Ishikawa (cell line): ENCODE data around the gene COMMD8.

Experiments used
- CEBPB ChIP-seq: IDR thresholded peaks from 2 replicates; pipeline ENCODE4 v1.6.1; 2012
- CREB1 ChIP-seq: IDR thresholded peaks from 2 replicates; pipeline ENCODE4 v1.6.1; 2012; ENCODE audit warnings: low read depth
- EGR1 ChIP-seq: IDR thresholded peaks from 2 replicates; pipeline ENCODE4 v1.6.1; 2012
- EP300 ChIP-seq: IDR thresholded peaks from 2 replicates; pipeline ENCODE4 v1.6.1; 2012; ENCODE audit warnings: borderline replicate concordance
- FOXM1 ChIP-seq: IDR thresholded peaks from 2 replicates; pipeline ENCODE4 v1.6.1; 2012; ENCODE audit warnings: low read depth, borderline replicate concordance
- NFIC ChIP-seq: IDR thresholded peaks from 2 replicates; pipeline ENCODE4 v1.6.1; 2012
- RAD21 ChIP-seq: IDR thresholded peaks from 2 replicates; pipeline ENCODE4 v1.6.1; 2012; ENCODE audit warnings: low read depth
- TAF1 ChIP-seq: IDR thresholded peaks from 2 replicates; pipeline ENCODE4 v1.6.1; 2012; ENCODE audit warnings: low read depth, mild to moderate bottlenecking
- TCF12 ChIP-seq: IDR thresholded peaks from 2 replicates; pipeline ENCODE4 v1.6.1; 2012; ENCODE audit warnings: low read depth
- TEAD4 ChIP-seq: IDR thresholded peaks from 2 replicates; pipeline ENCODE4 v1.6.1; 2012
- YY1 ChIP-seq: IDR thresholded peaks from 2 replicates; pipeline ENCODE4 v1.6.1; 2012; ENCODE audit warnings: low read depth
- ZBTB7A ChIP-seq: IDR thresholded peaks from 2 replicates; pipeline ENCODE4 v1.6.1; 2012; ENCODE audit warnings: low read depth
- TF ChIP-seq, protein P1 (sequence below): IDR thresholded peaks from 2 replicates; pipeline ENCODE4 v1.6.1; 2012
- TF ChIP-seq, protein P2 (sequence below): IDR thresholded peaks from 2 replicates; pipeline ENCODE4 v1.6.1; 2012; ENCODE audit warnings: low read depth, mild to moderate bottlenecking
- TF ChIP-seq, protein P3 (sequence below): IDR thresholded peaks from 2 replicates; pipeline ENCODE4 v1.6.1; 2012

Gene COMMD8

DNA sequence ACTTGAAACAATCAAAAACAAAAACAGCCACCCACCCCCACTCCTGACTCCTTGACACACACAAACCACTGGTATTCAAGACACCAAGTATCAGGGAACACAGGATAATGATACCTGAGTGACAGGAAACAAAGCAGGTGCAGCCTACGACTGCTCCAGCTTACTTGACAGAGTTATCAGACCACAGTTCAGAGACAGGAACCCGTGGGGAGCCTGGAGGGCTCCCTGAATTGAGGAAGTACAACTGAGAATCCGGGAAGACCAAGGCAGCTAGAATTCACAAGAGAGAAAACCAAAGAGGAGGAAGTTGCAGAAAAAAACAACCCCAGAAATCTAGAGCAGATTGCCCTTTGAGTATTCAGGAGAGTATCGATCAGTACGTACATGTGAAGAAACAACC, 20.5 kb downstream of the COMMD8 start:
- TF ChIP-seq CREB1, result no peak
- no peak for TF ChIP-seq TAF1
- no peak for TF ChIP-seq TEAD4
- TF ChIP-seq RAD21, result no peak
- no peak for TF ChIP-seq TCF12
- TF ChIP-seq EP300, result no peak
- no peak for TF ChIP-seq EGR1

DNA sequence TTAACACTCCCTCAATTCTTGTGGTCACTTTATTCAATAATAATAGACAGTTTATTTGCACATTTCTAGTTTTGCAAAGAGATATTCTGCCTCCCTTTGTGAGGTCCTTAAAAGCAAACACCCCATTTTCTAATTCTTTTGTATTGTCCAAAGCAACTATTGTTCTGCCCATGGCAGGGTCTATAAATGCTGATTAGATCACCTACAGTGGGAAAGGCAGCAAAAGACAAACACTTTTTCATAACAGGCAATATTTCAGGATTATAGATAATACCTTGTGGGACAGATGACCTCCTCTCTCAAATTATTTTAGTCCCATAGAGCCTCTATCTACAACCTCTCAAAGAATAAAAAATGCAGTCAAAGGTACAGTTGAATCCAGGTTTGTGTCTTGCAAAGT, 28.6 kb downstream of the COMMD8 start:
- TF ChIP-seq CREB1 (no peak), FOXM1 (no peak), TEAD4 (no peak), ZBTB7A (no peak), EP300 (no peak), TCF12 (no peak), CEBPB (no peak), RAD21 (no peak), YY1 (no peak), NFIC (no peak), EGR1 (no peak), TAF1 (no peak)
- TF ChIP-seq, protein P1, sequence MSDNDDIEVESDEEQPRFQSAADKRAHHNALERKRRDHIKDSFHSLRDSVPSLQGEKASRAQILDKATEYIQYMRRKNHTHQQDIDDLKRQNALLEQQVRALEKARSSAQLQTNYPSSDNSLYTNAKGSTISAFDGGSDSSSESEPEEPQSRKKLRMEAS, result no peak
- TF ChIP-seq, protein P2, sequence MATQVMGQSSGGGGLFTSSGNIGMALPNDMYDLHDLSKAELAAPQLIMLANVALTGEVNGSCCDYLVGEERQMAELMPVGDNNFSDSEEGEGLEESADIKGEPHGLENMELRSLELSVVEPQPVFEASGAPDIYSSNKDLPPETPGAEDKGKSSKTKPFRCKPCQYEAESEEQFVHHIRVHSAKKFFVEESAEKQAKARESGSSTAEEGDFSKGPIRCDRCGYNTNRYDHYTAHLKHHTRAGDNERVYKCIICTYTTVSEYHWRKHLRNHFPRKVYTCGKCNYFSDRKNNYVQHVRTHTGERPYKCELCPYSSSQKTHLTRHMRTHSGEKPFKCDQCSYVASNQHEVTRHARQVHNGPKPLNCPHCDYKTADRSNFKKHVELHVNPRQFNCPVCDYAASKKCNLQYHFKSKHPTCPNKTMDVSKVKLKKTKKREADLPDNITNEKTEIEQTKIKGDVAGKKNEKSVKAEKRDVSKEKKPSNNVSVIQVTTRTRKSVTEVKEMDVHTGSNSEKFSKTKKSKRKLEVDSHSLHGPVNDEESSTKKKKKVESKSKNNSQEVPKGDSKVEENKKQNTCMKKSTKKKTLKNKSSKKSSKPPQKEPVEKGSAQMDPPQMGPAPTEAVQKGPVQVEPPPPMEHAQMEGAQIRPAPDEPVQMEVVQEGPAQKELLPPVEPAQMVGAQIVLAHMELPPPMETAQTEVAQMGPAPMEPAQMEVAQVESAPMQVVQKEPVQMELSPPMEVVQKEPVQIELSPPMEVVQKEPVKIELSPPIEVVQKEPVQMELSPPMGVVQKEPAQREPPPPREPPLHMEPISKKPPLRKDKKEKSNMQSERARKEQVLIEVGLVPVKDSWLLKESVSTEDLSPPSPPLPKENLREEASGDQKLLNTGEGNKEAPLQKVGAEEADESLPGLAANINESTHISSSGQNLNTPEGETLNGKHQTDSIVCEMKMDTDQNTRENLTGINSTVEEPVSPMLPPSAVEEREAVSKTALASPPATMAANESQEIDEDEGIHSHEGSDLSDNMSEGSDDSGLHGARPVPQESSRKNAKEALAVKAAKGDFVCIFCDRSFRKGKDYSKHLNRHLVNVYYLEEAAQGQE, result no peak
- TF ChIP-seq, protein P3, sequence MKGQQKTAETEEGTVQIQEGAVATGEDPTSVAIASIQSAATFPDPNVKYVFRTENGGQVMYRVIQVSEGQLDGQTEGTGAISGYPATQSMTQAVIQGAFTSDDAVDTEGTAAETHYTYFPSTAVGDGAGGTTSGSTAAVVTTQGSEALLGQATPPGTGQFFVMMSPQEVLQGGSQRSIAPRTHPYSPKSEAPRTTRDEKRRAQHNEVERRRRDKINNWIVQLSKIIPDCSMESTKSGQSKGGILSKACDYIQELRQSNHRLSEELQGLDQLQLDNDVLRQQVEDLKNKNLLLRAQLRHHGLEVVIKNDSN, result no peak

DNA sequence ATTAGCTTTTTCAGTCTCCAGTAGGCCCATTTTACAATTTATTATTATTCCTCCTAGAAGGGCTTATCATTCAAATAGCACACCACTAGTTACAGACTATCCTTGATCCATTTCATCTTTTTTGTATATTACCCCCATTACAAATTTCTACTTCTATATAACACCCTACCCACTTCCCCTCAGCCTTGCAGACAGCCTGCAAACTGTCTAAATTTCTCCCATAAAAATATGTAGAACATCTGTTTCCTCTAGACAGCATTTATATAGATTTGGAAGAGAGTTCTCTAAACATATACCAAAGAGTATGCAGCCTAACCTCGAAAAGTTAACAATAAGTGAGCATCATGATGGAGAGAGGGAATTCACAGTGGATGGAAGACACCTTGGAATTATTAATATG, 30.8 kb downstream of the COMMD8 start:
- TF ChIP-seq, protein P1, result no peak
- TF ChIP-seq YY1 (no peak), RAD21 (no peak)

DNA sequence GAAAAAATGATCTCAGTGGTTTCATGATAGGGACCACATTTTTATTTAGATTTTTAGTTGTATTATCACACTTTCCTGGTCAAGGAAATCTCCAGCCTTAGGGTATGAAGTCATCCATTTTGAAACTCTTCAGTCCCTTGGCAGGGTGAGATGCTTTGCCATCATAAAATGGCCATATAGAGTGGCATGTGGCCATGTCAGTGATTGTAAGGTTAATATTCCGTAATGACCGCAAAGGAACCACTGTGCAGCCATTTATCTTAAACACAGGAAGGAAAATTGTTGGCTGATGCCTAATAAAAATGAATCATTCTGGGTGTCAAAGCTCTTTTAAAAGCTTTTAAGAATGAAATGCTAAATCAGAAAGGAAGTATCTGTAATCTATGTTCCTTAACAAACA, 35.6 kb downstream of the COMMD8 start:
- no peak for TF ChIP-seq YY1

DNA sequence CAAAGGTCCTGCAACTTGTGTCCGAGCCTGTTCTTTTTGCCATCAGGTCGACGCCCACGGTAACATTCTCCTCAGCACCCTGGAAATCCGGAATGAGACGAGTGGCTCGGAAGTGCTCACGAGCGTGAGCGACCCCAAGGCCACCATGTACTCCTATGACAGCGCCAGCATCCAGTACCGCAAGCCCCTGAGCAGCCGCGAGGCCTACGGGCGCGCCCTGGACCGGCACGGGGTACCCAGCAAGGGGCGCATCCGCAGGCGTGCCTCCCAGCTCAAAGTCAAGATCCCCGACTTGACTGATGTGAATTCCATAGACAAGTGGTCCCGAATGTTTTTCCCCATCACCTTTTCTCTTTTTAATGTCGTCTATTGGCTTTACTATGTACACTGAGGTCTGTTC, 37.9 kb downstream of the COMMD8 start:
- TF ChIP-seq EGR1 (no peak), CEBPB (no peak), CREB1 (no peak), YY1 (no peak), TCF12 (no peak), ZBTB7A (no peak), RAD21 (no peak), TAF1 (no peak), FOXM1 (no peak), NFIC (no peak), TEAD4 (no peak), EP300 (no peak)
- TF ChIP-seq, protein P1, result no peak
- TF ChIP-seq, protein P2, result no peak
- TF ChIP-seq, protein P3, result no peak

DNA sequence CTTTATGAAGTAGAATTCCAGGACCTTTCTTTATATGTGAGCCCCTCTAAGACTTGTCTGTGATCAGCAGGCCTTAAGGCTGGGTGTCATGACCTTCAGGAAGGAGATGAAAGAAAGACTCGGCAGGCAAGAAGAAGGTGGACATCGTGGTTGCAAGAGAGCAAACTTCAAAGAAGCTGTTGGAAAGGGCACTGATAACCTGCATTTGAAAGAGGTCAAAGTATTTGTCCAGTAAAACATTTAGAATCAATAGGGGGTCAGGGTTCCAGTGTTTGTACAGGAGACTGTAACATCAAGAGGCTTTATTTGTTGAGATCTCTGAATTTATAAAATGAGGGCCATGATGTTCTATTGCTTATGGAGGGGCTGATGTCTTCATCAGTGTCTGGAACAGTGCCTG, 44.2 kb downstream of the COMMD8 start:
- TF ChIP-seq TCF12 (no peak), NFIC (no peak)
- TF ChIP-seq, protein P3, result no peak
- TF ChIP-seq, protein P1, result no peak
